BE2C (cell line): ENCODE data around the gene TANC1.

Experiments used
- DNase-seq: peaks from one replicate; pipeline ENCODE4 v3.0.0-alpha.2; 2020
- H3K27me3 ChIP-seq: fragments of 250-450 bp; sonication (Bioruptor Pico); 2 replicates; pipeline ENCODE4 v1.5.1; 2020; ENCODE audit warnings: mild to moderate bottlenecking
- H3K36me3 ChIP-seq: fragments of 250-450 bp; sonication (Bioruptor Pico); 2 replicates; pipeline ENCODE4 v1.5.1; 2020; ENCODE audit warnings: mild to moderate bottlenecking
- H3K4me1 ChIP-seq: fragments of 250-450 bp; sonication (Bioruptor Pico); 2 replicates; pipeline ENCODE4 v1.5.1; 2020
- H3K4me3 ChIP-seq: 2 replicates; pipeline ENCODE4 v1.5.1; 2011; ENCODE audit warnings: low read depth, low read length
- H3K9me3 ChIP-seq: fragments of 250-450 bp; sonication (Bioruptor Pico); 2 replicates; pipeline ENCODE4 v1.5.1; 2020
- CTCF ChIP-seq: IDR thresholded peaks from 2 replicates; pipeline ENCODE4 v1.5.1; 2012; ENCODE audit warnings: mild to moderate bottlenecking, low read depth, low read length

The TANC1 gene

GRCh38 chr2:158993721-158994587 lies 25.5 kb downstream of the TANC1 start:
- no peak for TF ChIP-seq CTCF
- Histone ChIP-seq H3K27me3 (no peaks in the 10 kb centered on the region), H3K4me1 (peaks cover 8% of the 10 kb centered on the region), H3K4me3 (no peak overlapping the region), H3K36me3 (no peaks in the 10 kb centered on the region), H3K9me3 (no peaks in the 10 kb centered on the region)
- no peak for DNase-seq

- Histone ChIP-seq H3K27me3 (no peaks in the 10 kb centered on the region), H3K4me1 (peaks cover 8% of the 10 kb centered on the region), H3K9me3 (no peaks in the 10 kb centered on the region), H3K36me3 (no peaks in the 10 kb centered on the region), H3K4me3 (no peak overlapping the region)
- peak; percentile 38 for DNase-seq
- TF ChIP-seq CTCF = no peak
Measured at GRCh38 chr2:158994920-158995676, 26.7 kb downstream of the TANC1 start.

- no peak for DNase-seq
- peaks cover 8% of the 10 kb centered on the region for H3K4me1 ChIP-seq
Measured at GRCh38 chr2:158995677-158996049, 27.2 kb downstream of the TANC1 start.

GRCh38 chr2:158996378-158996993 lies 28.0 kb downstream of the TANC1 start:
- H3K9me3 ChIP-seq = no peaks in the 10 kb centered on the region
- peaks cover 8% of the 10 kb centered on the region for H3K4me1 ChIP-seq
- DNase-seq = no peak
- H3K4me3 ChIP-seq = no peak overlapping the region
- no peak for TF ChIP-seq CTCF
- no peaks in the 10 kb centered on the region for H3K36me3 ChIP-seq
- H3K27me3 ChIP-seq = no peaks in the 10 kb centered on the region

More at GRCh38 chr2:158995677-158996049, 27.2 kb downstream of the TANC1 start:
- Histone ChIP-seq H3K9me3 (no peaks in the 10 kb centered on the region), H3K4me3 (no peak overlapping the region), H3K36me3 (no peaks in the 10 kb centered on the region), H3K27me3 (no peaks in the 10 kb centered on the region)
- TF ChIP-seq CTCF = no peak

- Histone ChIP-seq H3K27me3 (no peaks in the 10 kb centered on the region), H3K4me1 (peaks cover 8% of the 10 kb centered on the region), H3K9me3 (no peaks in the 10 kb centered on the region), H3K4me3 (no peak overlapping the region), H3K36me3 (no peaks in the 10 kb centered on the region)
- no peak for DNase-seq
- TF ChIP-seq CTCF = no peak
Measured at GRCh38 chr2:158997037-158997790, 28.8 kb downstream of the TANC1 start.
